ENCODE measurements around the gene LRRC23. TPM values are rescaled to one million over a fixed set of nuclear protein-coding genes. Genes with fewer than 3 reads are reported as not detected.

The LRRC23 gene
- polyA plus RNA-seq, 1 donor (not counting 4 experiments of a cell fraction or from before 2014, with no cell fraction given) = 7.1 TPM

DNA sequence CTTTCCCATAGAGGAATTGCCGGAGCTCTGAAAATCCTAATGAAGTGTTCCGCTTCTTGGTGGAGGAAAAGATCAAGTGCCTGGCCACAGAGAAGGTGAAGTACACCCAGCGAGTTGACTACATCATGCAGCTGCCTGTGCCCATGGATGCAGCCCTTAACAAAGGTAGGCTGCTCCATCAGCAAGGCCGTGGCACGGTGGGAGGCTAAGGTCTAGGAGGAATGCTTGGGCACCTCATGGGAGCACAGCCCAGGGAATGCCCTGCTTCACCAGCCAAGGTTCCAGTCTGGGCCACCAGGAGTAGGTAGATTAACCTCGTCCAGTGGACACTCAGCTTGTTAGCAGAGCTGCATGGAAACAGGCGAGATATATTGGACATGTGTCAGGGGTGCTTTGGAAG lies 43.7 kb upstream of the LRRC23 start:
- Histone ChIP-seq H3K36me3 (ENCODE audit: control insufficient read depth in 2 of 2, extremely low read depth in 1 of 2, insufficient read depth in 2 of 2, low read length in 2 of 2) (peaks cover 61 to 65% of the 10 kb centered on the region in 2 experiments), H3K4me2 (ENCODE audit: control insufficient read depth, extremely low read depth, insufficient read depth, low read depth, low read length) (no peak overlapping the region), H3K9me1 (ENCODE audit: control insufficient read depth, extremely low read depth, insufficient read depth, low read length) (no peaks in the 10 kb centered on the region), H3K4me3 (ENCODE audit: control insufficient read depth in 2 of 3, extremely low read depth in 1 of 3, insufficient read depth in 2 of 3, low read depth in 1 of 3, low read length in 3 of 3) (no peak overlapping the region), H3K9me3 (ENCODE audit: control insufficient read depth, low read depth, low read length) (no peaks in the 10 kb centered on the region), H2AFZ (ENCODE audit: control insufficient read depth, low read length) (no peak overlapping the region), H4K20me1 (ENCODE audit: control insufficient read depth, extremely low read depth, insufficient read depth, low read length) (no peaks in the 10 kb centered on the region), H3K9ac (ENCODE audit: control insufficient read depth, extremely low read depth, insufficient read depth, low read length) (no peak overlapping the region), H3K27me3 (ENCODE audit: control insufficient read depth, extremely low read depth, insufficient read depth, low read length) (no peaks in the 10 kb centered on the region), H3K79me2 (ENCODE audit: control insufficient read depth, insufficient read depth, low read length) (no peaks in the 10 kb centered on the region), H3K27ac (ENCODE audit: control insufficient read depth, insufficient read depth, low read length) (no peak overlapping the region), H3K4me1 (ENCODE audit: control insufficient read depth, extremely low read depth, insufficient read depth, low read length) (no peaks in the 10 kb centered on the region)
- dilution Hi-C loops (cut with MboI; ENCODE audit: extremely low pct_ligation_motif_present, low sequenced_read_pairs) = no loop called here
- TF ChIP-seq, protein P1, sequence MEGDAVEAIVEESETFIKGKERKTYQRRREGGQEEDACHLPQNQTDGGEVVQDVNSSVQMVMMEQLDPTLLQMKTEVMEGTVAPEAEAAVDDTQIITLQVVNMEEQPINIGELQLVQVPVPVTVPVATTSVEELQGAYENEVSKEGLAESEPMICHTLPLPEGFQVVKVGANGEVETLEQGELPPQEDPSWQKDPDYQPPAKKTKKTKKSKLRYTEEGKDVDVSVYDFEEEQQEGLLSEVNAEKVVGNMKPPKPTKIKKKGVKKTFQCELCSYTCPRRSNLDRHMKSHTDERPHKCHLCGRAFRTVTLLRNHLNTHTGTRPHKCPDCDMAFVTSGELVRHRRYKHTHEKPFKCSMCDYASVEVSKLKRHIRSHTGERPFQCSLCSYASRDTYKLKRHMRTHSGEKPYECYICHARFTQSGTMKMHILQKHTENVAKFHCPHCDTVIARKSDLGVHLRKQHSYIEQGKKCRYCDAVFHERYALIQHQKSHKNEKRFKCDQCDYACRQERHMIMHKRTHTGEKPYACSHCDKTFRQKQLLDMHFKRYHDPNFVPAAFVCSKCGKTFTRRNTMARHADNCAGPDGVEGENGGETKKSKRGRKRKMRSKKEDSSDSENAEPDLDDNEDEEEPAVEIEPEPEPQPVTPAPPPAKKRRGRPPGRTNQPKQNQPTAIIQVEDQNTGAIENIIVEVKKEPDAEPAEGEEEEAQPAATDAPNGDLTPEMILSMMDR (optimal IDR thresholded peaks at IDR 0.05 in 1 of 3, IDR thresholded peaks at IDR 0.05 in 1 of 3, conservative IDR thresholded peaks at IDR 0.05 in 1 of 3; ENCODE audit: extremely low read depth in 1 of 3, insufficient read depth in 2 of 3, low read length in 3 of 3) = no peak
- no peak for TF ChIP-seq EZH2 (IDR thresholded peaks at IDR 0.05; ENCODE audit: low read length)
- FAIRE-seq (no peak), DNase-seq (ENCODE audit: low read depth, low spot score) (no peak)

DNA sequence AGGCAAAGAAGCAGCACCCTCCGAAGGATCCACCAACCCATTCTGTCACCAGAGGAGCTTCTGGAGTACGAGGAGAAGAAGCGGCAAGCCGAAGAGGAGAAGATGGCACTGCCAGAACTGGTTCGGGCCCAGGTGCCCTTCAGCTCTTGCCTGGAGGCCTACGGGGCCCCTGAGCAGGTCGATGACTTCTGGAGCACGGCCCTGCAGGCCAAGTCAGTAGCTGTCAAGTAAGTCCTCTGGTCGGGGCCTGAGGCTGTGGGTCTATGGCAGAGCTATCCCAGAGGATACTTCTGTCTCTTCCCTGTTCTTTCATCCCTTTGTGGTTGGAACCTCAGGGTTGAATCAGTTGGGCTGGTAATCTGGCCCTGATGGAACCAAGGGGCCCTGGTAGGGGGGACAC lies 43.2 kb upstream of the LRRC23 start:
- no peak for DNase-seq (ENCODE audit: low read depth, low spot score)
- no peaks in the 10 kb centered on the region for H3K9me1 ChIP-seq (ENCODE audit: control insufficient read depth, extremely low read depth, insufficient read depth, low read length)
- dilution Hi-C loops (cut with MboI; ENCODE audit: extremely low pct_ligation_motif_present, low sequenced_read_pairs) = no loop called here

More for the DNA sequence above, 43.2 kb upstream of the LRRC23 start:
- Histone ChIP-seq H3K27ac (ENCODE audit: control insufficient read depth, insufficient read depth, low read length) (no peak overlapping the region), H3K4me2 (ENCODE audit: control insufficient read depth, extremely low read depth, insufficient read depth, low read depth, low read length) (no peak overlapping the region), H3K4me1 (ENCODE audit: control insufficient read depth, extremely low read depth, insufficient read depth, low read length) (peaks cover under 1% of the 10 kb centered on the region), H3K9ac (ENCODE audit: control insufficient read depth, extremely low read depth, insufficient read depth, low read length) (no peak overlapping the region), H3K36me3 (ENCODE audit: control insufficient read depth in 2 of 2, extremely low read depth in 1 of 2, insufficient read depth in 2 of 2, low read length in 2 of 2) (peaks cover 59 to 61% of the 10 kb centered on the region in 2 experiments), H2AFZ (ENCODE audit: control insufficient read depth, low read length) (no peak overlapping the region), H3K79me2 (ENCODE audit: control insufficient read depth, insufficient read depth, low read length) (no peaks in the 10 kb centered on the region), H4K20me1 (ENCODE audit: control insufficient read depth, extremely low read depth, insufficient read depth, low read length) (no peaks in the 10 kb centered on the region), H3K4me3 (ENCODE audit: control insufficient read depth in 2 of 3, extremely low read depth in 1 of 3, insufficient read depth in 2 of 3, low read depth in 1 of 3, low read length in 3 of 3) (no peak overlapping the region), H3K27me3 (ENCODE audit: control insufficient read depth, extremely low read depth, insufficient read depth, low read length) (no peaks in the 10 kb centered on the region), H3K9me3 (ENCODE audit: control insufficient read depth, low read depth, low read length) (no peaks in the 10 kb centered on the region)
- FAIRE-seq = no peak
- no peak for TF ChIP-seq EZH2 (IDR thresholded peaks at IDR 0.05; ENCODE audit: low read length)
- TF ChIP-seq, protein P1 (optimal IDR thresholded peaks at IDR 0.05 in 1 of 3, IDR thresholded peaks at IDR 0.05 in 1 of 3, conservative IDR thresholded peaks at IDR 0.05 in 1 of 3; ENCODE audit: extremely low read depth in 1 of 3, insufficient read depth in 2 of 3, low read length in 3 of 3) = no peak
